Keratinocyte (primary cell): ENCODE measurements around the gene PDE9A. TPM values are rescaled to one million over a fixed set of nuclear protein-coding genes. Genes with fewer than 3 reads are reported as not detected.
A peak's percentile ranks its signal among the peaks of the same experiment; 100 is the strongest.

Experiments
- DNase-seq: peaks from one replicate; pipeline ENCODE4 v3.0.0-alpha.2; 2011; ENCODE audit warnings: low read depth, missing footprints, low spot score
- FAIRE-seq: peaks from 2 replicates; lab custom pipeline; 2011; peaks lifted over from hg19 to GRCh38; lab: Jason Lieb, UNC
- H2AFZ ChIP-seq: 2 replicates; pipeline ENCODE4 v1.6.0; 2012; ENCODE audit warnings: low read length, control low read depth, inconsistent platforms; ENCODE audit not compliant: control insufficient read depth
- H3K27ac ChIP-seq: 2 replicates; pipeline ENCODE4 v1.5.1; 2011; ENCODE audit warnings: low read length; ENCODE audit not compliant: control insufficient read depth, insufficient read depth
- H3K27me3 ChIP-seq: 3 replicates; pipeline ENCODE4 v1.6.0; 2011; ENCODE audit warnings: low read length; ENCODE audit not compliant: control insufficient read depth, insufficient read depth; ENCODE audit errors: extremely low read depth
- H3K36me3 ChIP-seq, 2 experiments: 2 replicates in 1 of 2; 3 replicates in 1 of 2; pipeline ENCODE4 v1.5.1; 2011; ENCODE audit warnings: low read length in 2 of 2, mild to moderate bottlenecking in 1 of 2; ENCODE audit not compliant: control insufficient read depth in 2 of 2, insufficient read depth in 2 of 2; ENCODE audit errors: extremely low read depth in 1 of 2
- H3K4me1 ChIP-seq: 3 replicates; pipeline ENCODE4 v1.5.1; 2011; ENCODE audit warnings: low read length; ENCODE audit not compliant: control insufficient read depth, insufficient read depth; ENCODE audit errors: extremely low read depth
- H3K4me2 ChIP-seq: 3 replicates; pipeline ENCODE4 v1.6.0; 2011; ENCODE audit warnings: low read depth, low read length; ENCODE audit not compliant: control insufficient read depth, insufficient read depth; ENCODE audit errors: extremely low read depth
- H3K4me3 ChIP-seq, 3 experiments: fragments of 200-600 bp in 1 of 3; sonication (generic) in 1 of 3; 2 replicates in 2 of 3; 3 replicates in 1 of 3; pipeline ENCODE4 v1.5.1; 2011 to 2016; ENCODE audit warnings: low read length in 3 of 3, mild to moderate bottlenecking in 3 of 3, control low read depth in 2 of 3, inconsistent platforms in 1 of 3, low read depth in 1 of 3, mixed read lengths in 1 of 3, mixed run types in 1 of 3, moderate library complexity in 1 of 3; ENCODE audit not compliant: control insufficient read depth in 2 of 3, insufficient read depth in 2 of 3; ENCODE audit errors: extremely low read depth in 1 of 3
- H3K79me2 ChIP-seq: 2 replicates; pipeline ENCODE4 v1.6.0; 2012; ENCODE audit warnings: low read length; ENCODE audit not compliant: control insufficient read depth, insufficient read depth
- H3K9ac ChIP-seq: 3 replicates; pipeline ENCODE4 v1.6.0; 2011; ENCODE audit warnings: low read length; ENCODE audit not compliant: control insufficient read depth, insufficient read depth; ENCODE audit errors: extremely low read depth
- H3K9me1 ChIP-seq: 3 replicates; pipeline ENCODE4 v1.6.0; 2011; ENCODE audit warnings: low read length; ENCODE audit not compliant: control insufficient read depth, insufficient read depth; ENCODE audit errors: extremely low read depth
- H3K9me3 ChIP-seq: 2 replicates; pipeline ENCODE4 v1.5.1; 2012; ENCODE audit warnings: low read depth, low read length; ENCODE audit not compliant: control insufficient read depth
- H4K20me1 ChIP-seq: 3 replicates; pipeline ENCODE4 v1.6.0; 2011; ENCODE audit warnings: low read length; ENCODE audit not compliant: control insufficient read depth, insufficient read depth; ENCODE audit errors: extremely low read depth
- CTCF ChIP-seq, 3 experiments: IDR thresholded peaks in 1 of 3; conservative IDR thresholded peaks in 1 of 3; optimal IDR thresholded peaks in 1 of 3; 2 replicates in 2 of 3; 3 replicates in 1 of 3; pipeline versions ENCODE3 to v1.5.1; 2011; ENCODE audit warnings: low read length in 3 of 3, mild to moderate bottlenecking in 3 of 3, moderate library complexity in 2 of 3, control low read depth in 1 of 3, inconsistent platforms in 1 of 3; ENCODE audit not compliant: insufficient read depth in 2 of 3; ENCODE audit errors: extremely low read depth in 1 of 3
- EZH2 ChIP-seq: IDR thresholded peaks from one replicate; pipeline ENCODE4 v1.6.1; 2012; ENCODE audit warnings: inconsistent platforms, mild to moderate bottlenecking, low read length, moderate library complexity
- dilution Hi-C: fragments of 300-500 bp; cut with MboI; formaldehyde crosslinking; loops from one replicate; pipeline ENCODE4 v1.7.0; 2020; ENCODE audit warnings: low sequenced_read_pairs; ENCODE audit not compliant: extremely low pct_ligation_motif_present
- polyA plus RNA-seq, 5 experiments: library from polyadenylated mRNA; depleted of rRNA in 3 of 5; stranded (reverse) in 3 of 5; stranded (forward) in 1 of 5; unstranded in 1 of 5; fragments of >200 nt; gene quantifications; 1 replicate in 1 of 5; 2 replicates in 3 of 5; 3 replicates in 1 of 5; pipeline versions ENCODE4 v1.2.1 to v1.2.3, GENCODE V29; 2011 to 2012; ENCODE audit warnings: missing spikeins in 2 of 5, low read depth in 1 of 5, low replicate concordance in 1 of 5

The PDE9A gene
- polyA plus RNA-seq, 1 donor (not counting 4 experiments of a cell fraction or from before 2014, with no cell fraction given), result 0.13 TPM

GRCh38 chr21:42798106-42798505 lies 144.7 kb downstream of the PDE9A start:
- H3K9ac ChIP-seq, result no peak overlapping the region
- no peak overlapping the region for H2AFZ ChIP-seq
- H3K36me3 ChIP-seq, result no peaks in the 10 kb centered on the region
- peaks cover 11% of the 10 kb centered on the region for H3K4me1 ChIP-seq
- DNase-seq (no peak), FAIRE-seq (no peak)
- no peak overlapping the region for H3K4me2 ChIP-seq
- dilution Hi-C loops, result no loop called here
- H3K4me3 ChIP-seq, result no peak overlapping the region
- H3K27ac ChIP-seq, result no peak overlapping the region
- H3K9me1 ChIP-seq, result no peaks in the 10 kb centered on the region
- no peaks in the 10 kb centered on the region for H4K20me1 ChIP-seq
- H3K9me3 ChIP-seq, result no peaks in the 10 kb centered on the region
- TF ChIP-seq CTCF (optimal IDR thresholded peaks at IDR 0.05 in 1 of 3, IDR thresholded peaks at IDR 0.05 in 1 of 3, conservative IDR thresholded peaks at IDR 0.05 in 1 of 3; ENCODE audit: extremely low read depth in 1 of 3, insufficient read depth in 2 of 3, low read length in 3 of 3) (no peak), EZH2 (no peak)
- no peaks in the 10 kb centered on the region for H3K27me3 ChIP-seq
- H3K79me2 ChIP-seq, result no peaks in the 10 kb centered on the region

GRCh38 chr21:42799516-42799915 lies 146.1 kb downstream of the PDE9A start:
- no peaks in the 10 kb centered on the region for H4K20me1 ChIP-seq
- DNase-seq, result peak; percentile 21
- FAIRE-seq, result no peak
- H3K9me1 ChIP-seq, result no peaks in the 10 kb centered on the region
- H2AFZ ChIP-seq, result peak overlapping the region; percentile 20
- H3K4me2 ChIP-seq, result no peak overlapping the region
- H3K79me2 ChIP-seq, result no peaks in the 10 kb centered on the region
- no peaks in the 10 kb centered on the region for H3K36me3 ChIP-seq
- H3K4me3 ChIP-seq, result no peak overlapping the region
- H3K27ac ChIP-seq, result no peak overlapping the region
- dilution Hi-C loops, result no loop called here
- H3K4me1 ChIP-seq, result peaks cover 11% of the 10 kb centered on the region
- H3K9ac ChIP-seq, result no peak overlapping the region
- no peaks in the 10 kb centered on the region for H3K9me3 ChIP-seq
- no peaks in the 10 kb centered on the region for H3K27me3 ChIP-seq
- no peak for TF ChIP-seq CTCF (optimal IDR thresholded peaks at IDR 0.05 in 1 of 3, IDR thresholded peaks at IDR 0.05 in 1 of 3, conservative IDR thresholded peaks at IDR 0.05 in 1 of 3; ENCODE audit: extremely low read depth in 1 of 3, insufficient read depth in 2 of 3, low read length in 3 of 3)
